HEK293 (cell line): ENCODE measurements around the gene PERM1.

Source experiments
- CTCF ChIA-PET: fragments of 350-600 bp; formaldehyde crosslinking; extraction: SDS; loops from one replicate; lab custom pipeline; 2021; ENCODE audit warnings: antibody characterized with exemption; lab: Yijun Ruan, JAX
- POLR2A ChIA-PET: fragments of 300-600 bp; formaldehyde crosslinking; extraction: SDS; loops from one replicate; lab custom pipeline; 2020; ENCODE audit warnings: antibody characterized with exemption, inconsistent platforms; lab: Yijun Ruan, JAX
- H3K27ac ChIP-seq: fragments of 200-500 bp; sonication (Bioruptor generic); 2 replicates; pipeline ENCODE4 v1.5.1; 2014; ENCODE audit warnings: low read depth, low read length, control low read depth, inconsistent platforms; ENCODE audit errors: extremely low read depth
- H3K36me3 ChIP-seq, 2 experiments: fragments of 200-500 bp in 1 of 2; sonication (Bioruptor generic) in 1 of 2; 1 replicate in 1 of 2; 2 replicates in 1 of 2; pipeline ENCODE4 v1.5.1; 2014 to 2017; ENCODE audit warnings: inconsistent platforms in 2 of 2, low read length in 2 of 2; ENCODE audit not compliant: control insufficient read depth in 2 of 2, insufficient read depth in 1 of 2
- H3K4me1 ChIP-seq: fragments of 200-500 bp; sonication (Bioruptor generic); 2 replicates; pipeline ENCODE4 v1.5.1; 2014; ENCODE audit warnings: mild to moderate bottlenecking, low read length, inconsistent platforms; ENCODE audit not compliant: control insufficient read depth, insufficient read depth
- H3K4me3 ChIP-seq: 2 replicates; pipeline ENCODE4 v1.5.1; 2011; ENCODE audit warnings: low read depth, mild to moderate bottlenecking, control low read depth, low read length, moderate library complexity
- H3K9me3 ChIP-seq: fragments of 200-500 bp; sonication (Bioruptor generic); 2 replicates; pipeline ENCODE4 v1.5.1; 2014; ENCODE audit warnings: low read depth, low read length, inconsistent platforms; ENCODE audit not compliant: control insufficient read depth, insufficient read depth
- BCL11A ChIP-seq: fragments of 450-650 bp; formaldehyde crosslinking; IDR thresholded peaks from 2 replicates; pipeline ENCODE4 v1.5.1; 2016; ENCODE audit warnings: low read depth, missing biosample characterization, missing genetic modification characterization
- HOXC10 ChIP-seq: sonication (generic); formaldehyde crosslinking; IDR thresholded peaks from 2 replicates; pipeline ENCODE4 v1.8.1; 2023; ENCODE audit warnings: mild to moderate bottlenecking, missing genetic modification reagents
- SP2 ChIP-seq: fragments of 450-650 bp; formaldehyde crosslinking; IDR thresholded peaks from 2 replicates; pipeline ENCODE4 v1.5.1; 2016; ENCODE audit warnings: missing biosample characterization, missing genetic modification characterization
- SP3 ChIP-seq: fragments of 450-650 bp; formaldehyde crosslinking; IDR thresholded peaks from 2 replicates; pipeline ENCODE4 v1.5.1; 2016; ENCODE audit warnings: missing biosample characterization, missing genetic modification characterization
- TSHZ1 ChIP-seq: fragments of 450-650 bp; formaldehyde crosslinking; IDR thresholded peaks from 2 replicates; pipeline ENCODE4 v1.5.1; 2016; ENCODE audit warnings: missing biosample characterization, missing genetic modification characterization, borderline replicate concordance
- ZNF121 ChIP-seq: fragments of 450-650 bp; formaldehyde crosslinking; IDR thresholded peaks from 2 replicates; pipeline ENCODE4 v1.5.1; 2016; ENCODE audit warnings: missing biosample characterization, missing genetic modification characterization
- ZNF223 ChIP-seq: fragments of 450-650 bp; formaldehyde crosslinking; IDR thresholded peaks from 2 replicates; pipeline ENCODE4 v1.5.1; 2016; ENCODE audit warnings: missing biosample characterization, missing genetic modification characterization
- ZNF311 ChIP-seq: fragments of 450-650 bp; formaldehyde crosslinking; IDR thresholded peaks from 2 replicates; pipeline ENCODE4 v1.5.1; 2017; ENCODE audit warnings: missing biosample characterization, missing genetic modification characterization, borderline replicate concordance
- ZNF350 ChIP-seq: fragments of 450-650 bp; formaldehyde crosslinking; IDR thresholded peaks from 2 replicates; pipeline ENCODE4 v1.5.0; 2017; ENCODE audit warnings: missing biosample characterization, mild to moderate bottlenecking, missing genetic modification characterization
- ZNF510 ChIP-seq: fragments of 450-650 bp; formaldehyde crosslinking; IDR thresholded peaks from 2 replicates; pipeline ENCODE4 v1.5.1; 2018; ENCODE audit warnings: mild to moderate bottlenecking, missing genetic modification characterization, missing biosample characterization; ENCODE audit not compliant: insufficient replicate concordance
- ZNF555 ChIP-seq: fragments of 450-650 bp; formaldehyde crosslinking; conservative IDR thresholded peaks from 2 replicates; pipeline ENCODE4 v1.5.1; 2017; ENCODE audit warnings: missing biosample characterization, mild to moderate bottlenecking, missing genetic modification characterization, inconsistent platforms
- ZNF600 ChIP-seq: fragments of 450-650 bp; formaldehyde crosslinking; IDR thresholded peaks from 2 replicates; pipeline ENCODE4 v1.5.1; 2016; ENCODE audit warnings: missing biosample characterization, missing genetic modification characterization
- TF ChIP-seq, protein P1 (sequence below): fragments of 450-650 bp; formaldehyde crosslinking; IDR thresholded peaks from 2 replicates; pipeline ENCODE4 v1.5.1; 2016; ENCODE audit warnings: missing biosample characterization, missing genetic modification characterization
- TF ChIP-seq, protein P2 (sequence below): fragments of 450-650 bp; formaldehyde crosslinking; IDR thresholded peaks from 2 replicates; pipeline ENCODE4 v1.5.1; 2016; ENCODE audit warnings: missing biosample characterization, missing genetic modification characterization
- TF ChIP-seq, protein P3 (sequence below): fragments of 450-650 bp; formaldehyde crosslinking; IDR thresholded peaks from 2 replicates; pipeline ENCODE4 v1.5.1; 2016; ENCODE audit warnings: missing biosample characterization, missing genetic modification characterization

The PERM1 gene

DNA sequence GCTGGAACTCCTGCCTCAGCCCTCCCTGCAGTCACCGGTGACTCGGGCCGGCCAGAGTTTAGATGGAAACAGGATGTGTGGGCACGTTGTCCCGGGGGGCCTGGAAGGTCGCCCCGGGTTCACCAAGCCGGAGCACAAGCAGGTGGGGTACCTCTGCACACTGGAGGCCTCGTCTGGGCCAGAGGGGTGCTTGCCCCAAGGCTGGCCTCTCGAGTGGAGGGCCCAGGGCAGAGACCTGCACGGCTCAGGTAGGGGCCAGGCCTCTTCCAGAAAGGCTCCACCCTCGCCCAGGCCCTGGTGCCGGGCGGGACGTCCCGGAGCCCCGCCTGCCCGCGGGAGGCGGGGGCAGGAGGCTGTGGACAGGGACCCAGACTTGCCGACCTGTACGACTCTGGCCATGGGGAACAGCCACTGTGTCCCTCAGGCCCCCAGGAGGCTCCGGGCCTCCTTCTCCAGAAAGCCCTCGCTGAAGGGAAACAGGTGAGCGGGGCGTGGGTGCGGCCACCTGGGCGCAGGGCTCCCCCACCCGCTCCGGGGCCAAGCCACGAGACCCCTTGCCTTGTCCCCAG is 15.7 kb downstream of the PERM1 start, which contains the start of gene PLEKHN1:
Gene PLEKHN1 (plus strand): TSS at position 348 of the 569 bp plus-strand sequence. CDS start 50 bp downstream, at position 398.
- H3K36me3 ChIP-seq = peaks cover 0 to 38% of the 10 kb centered on the region in 2 experiments; a peak in 1 of 3 replicates
- TF ChIP-seq, protein P1, sequence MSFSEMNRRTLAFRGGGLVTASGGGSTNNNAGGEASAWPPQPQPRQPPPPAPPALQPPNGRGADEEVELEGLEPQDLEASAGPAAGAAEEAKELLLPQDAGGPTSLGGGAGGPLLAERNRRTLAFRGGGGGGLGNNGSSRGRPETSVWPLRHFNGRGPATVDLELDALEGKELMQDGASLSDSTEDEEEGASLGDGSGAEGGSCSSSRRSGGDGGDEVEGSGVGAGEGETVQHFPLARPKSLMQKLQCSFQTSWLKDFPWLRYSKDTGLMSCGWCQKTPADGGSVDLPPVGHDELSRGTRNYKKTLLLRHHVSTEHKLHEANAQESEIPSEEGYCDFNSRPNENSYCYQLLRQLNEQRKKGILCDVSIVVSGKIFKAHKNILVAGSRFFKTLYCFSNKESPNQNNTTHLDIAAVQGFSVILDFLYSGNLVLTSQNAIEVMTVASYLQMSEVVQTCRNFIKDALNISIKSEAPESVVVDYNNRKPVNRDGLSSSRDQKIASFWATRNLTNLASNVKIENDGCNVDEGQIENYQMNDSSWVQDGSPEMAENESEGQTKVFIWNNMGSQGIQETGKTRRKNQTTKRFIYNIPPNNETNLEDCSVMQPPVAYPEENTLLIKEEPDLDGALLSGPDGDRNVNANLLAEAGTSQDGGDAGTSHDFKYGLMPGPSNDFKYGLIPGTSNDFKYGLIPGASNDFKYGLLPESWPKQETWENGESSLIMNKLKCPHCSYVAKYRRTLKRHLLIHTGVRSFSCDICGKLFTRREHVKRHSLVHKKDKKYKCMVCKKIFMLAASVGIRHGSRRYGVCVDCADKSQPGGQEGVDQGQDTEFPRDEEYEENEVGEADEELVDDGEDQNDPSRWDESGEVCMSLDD (tag by site-specific recombination) = 0 out of 2 replicates have a peak, but pooled peaks have one; percentile 7
- TF ChIP-seq SP2 (tag by site-specific recombination) (peak; percentile 65), ZNF350 (tag by site-specific recombination) (no peak), ZNF555 (tag by site-specific recombination) (no peak), ZNF311 (no peak), TSHZ1 (tag by site-specific recombination) (no peak), ZNF121 (tag by site-specific recombination) (peak; percentile 35; the same call in 1 of the 2 replicates), SP3 (tag by site-specific recombination) (peak; percentile 69)
- TF ChIP-seq, protein P2, sequence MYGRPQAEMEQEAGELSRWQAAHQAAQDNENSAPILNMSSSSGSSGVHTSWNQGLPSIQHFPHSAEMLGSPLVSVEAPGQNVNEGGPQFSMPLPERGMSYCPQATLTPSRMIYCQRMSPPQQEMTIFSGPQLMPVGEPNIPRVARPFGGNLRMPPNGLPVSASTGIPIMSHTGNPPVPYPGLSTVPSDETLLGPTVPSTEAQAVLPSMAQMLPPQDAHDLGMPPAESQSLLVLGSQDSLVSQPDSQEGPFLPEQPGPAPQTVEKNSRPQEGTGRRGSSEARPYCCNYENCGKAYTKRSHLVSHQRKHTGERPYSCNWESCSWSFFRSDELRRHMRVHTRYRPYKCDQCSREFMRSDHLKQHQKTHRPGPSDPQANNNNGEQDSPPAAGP (tag by site-specific recombination) = peak; percentile 17; the same call in 1 of the 2 replicates
- TF ChIP-seq, all 188 proteins: peak for 5
- Histone ChIP-seq H3K27ac (peak within 1 kb of the TSS; percentile 75), H3K9me3 (no peaks in the 10 kb centered on the region), H3K4me1 (peaks cover 5% of the 10 kb centered on the region), H3K4me3 (peak within 1 kb of the TSS; percentile 51)
- ChIA-PET CTCF (interaction anchor here (0.5 to 1.5 kb wide), 4 partner anchors 18 to 1229 kb away, joined by 3 to 4 read pairs (median 3); no protein-coding TSS in a partner anchor), POLR2A (interaction anchor here (0.6 to 1.5 kb wide), 11 partner anchors 8 to 188 kb away, joined by 3 to 28 read pairs (median 3); partner anchors contain the start of genes AGRN, HES4 and NOC2L)

GRCh38 chr1:965526-966134 is 16.3 kb downstream of the PERM1 start:
- no peak overlapping the region for H3K27ac ChIP-seq
- ChIA-PET CTCF (interaction anchor here (1.0 to 1.4 kb wide), 2 partner anchors 19 to 36 kb away, joined by 3 to 9 read pairs; no protein-coding TSS in a partner anchor), POLR2A (no interaction called here)
- H3K9me3 ChIP-seq = no peaks in the 10 kb centered on the region
- TF ChIP-seq ZNF510 (tag by site-specific recombination) (no peak), BCL11A (tag by site-specific recombination) (peak; percentile 7; the same call in 1 of the 2 replicates), HOXC10 (CRISPR knock-in tag) (0 out of 2 replicates have a peak, but pooled peaks have one; percentile 5), ZNF223 (tag by site-specific recombination) (0 out of 2 replicates have a peak, but pooled peaks have one; percentile 15), ZNF600 (peak; percentile 70; the same call in 1 of the 2 replicates)
- TF ChIP-seq, protein P3, sequence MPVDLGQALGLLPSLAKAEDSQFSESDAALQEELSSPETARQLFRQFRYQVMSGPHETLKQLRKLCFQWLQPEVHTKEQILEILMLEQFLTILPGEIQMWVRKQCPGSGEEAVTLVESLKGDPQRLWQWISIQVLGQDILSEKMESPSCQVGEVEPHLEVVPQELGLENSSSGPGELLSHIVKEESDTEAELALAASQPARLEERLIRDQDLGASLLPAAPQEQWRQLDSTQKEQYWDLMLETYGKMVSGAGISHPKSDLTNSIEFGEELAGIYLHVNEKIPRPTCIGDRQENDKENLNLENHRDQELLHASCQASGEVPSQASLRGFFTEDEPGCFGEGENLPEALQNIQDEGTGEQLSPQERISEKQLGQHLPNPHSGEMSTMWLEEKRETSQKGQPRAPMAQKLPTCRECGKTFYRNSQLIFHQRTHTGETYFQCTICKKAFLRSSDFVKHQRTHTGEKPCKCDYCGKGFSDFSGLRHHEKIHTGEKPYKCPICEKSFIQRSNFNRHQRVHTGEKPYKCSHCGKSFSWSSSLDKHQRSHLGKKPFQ (tag by site-specific recombination) = no peak
- H3K4me3 ChIP-seq = no peak overlapping the region
- peaks cover 5% of the 10 kb centered on the region for H3K4me1 ChIP-seq
- H3K36me3 ChIP-seq = peaks cover 0 to 38% of the 10 kb centered on the region in 2 experiments; a peak in 1 of 3 replicates
